HepG2 (cell line): ENCODE measurements around the gene SLC39A10. TPM values are rescaled to one million over a fixed set of nuclear protein-coding genes. Genes with fewer than 3 reads are reported as not detected.

Experiments
- ATF5 ChIP-seq: sonication (generic); formaldehyde crosslinking; IDR thresholded peaks from 2 replicates; pipeline ENCODE4 v1.4.0; 2020; ENCODE audit warnings: mild to moderate bottlenecking, low read depth, missing genetic modification reagents
- FOXJ3 ChIP-seq: sonication (generic); formaldehyde crosslinking; IDR thresholded peaks from 2 replicates; pipeline ENCODE4 v1.4.0; 2020; ENCODE audit warnings: missing genetic modification reagents, mild to moderate bottlenecking, borderline replicate concordance
- GTF2F1 ChIP-seq: fragments of 150-350 bp; IDR thresholded peaks from 2 replicates; pipeline ENCODE4 v1.6.1; 2014; ENCODE audit warnings: low read length
- HNF1A ChIP-seq, 2 experiments: sonication (generic) in 1 of 2; formaldehyde crosslinking in 1 of 2; IDR thresholded peaks; 2 replicates each; pipeline versions ENCODE4 v1.4.0 to v1.6.1; 2016 to 2020; ENCODE audit warnings: borderline replicate concordance in 1 of 2, low read depth in 1 of 2, mild to moderate bottlenecking in 1 of 2, missing genetic modification reagents in 1 of 2
- NFATC3 ChIP-seq: sonication (generic); formaldehyde crosslinking; IDR thresholded peaks from 2 replicates; pipeline ENCODE4 v1.5.1; 2020; ENCODE audit warnings: mild to moderate bottlenecking, missing genetic modification reagents
- RAD21 ChIP-seq: fragments of 450-650 bp; formaldehyde crosslinking; IDR thresholded peaks from 2 replicates; pipeline ENCODE4 v1.5.0; 2020; ENCODE audit warnings: mild to moderate bottlenecking
- SPEN ChIP-seq: sonication (generic); formaldehyde crosslinking; IDR thresholded peaks from 2 replicates; pipeline ENCODE4 v1.5.1; 2020; ENCODE audit warnings: low read depth, mild to moderate bottlenecking, missing genetic modification reagents
- TOE1 ChIP-seq: sonication (generic); formaldehyde crosslinking; IDR thresholded peaks from 2 replicates; pipeline ENCODE4 v1.4.0; 2020; ENCODE audit warnings: mild to moderate bottlenecking, missing genetic modification reagents
- ZNF460 ChIP-seq: sonication (generic); formaldehyde crosslinking; IDR thresholded peaks from 2 replicates; pipeline ENCODE4 v1.5.1; 2020; ENCODE audit warnings: missing genetic modification reagents, mild to moderate bottlenecking, borderline replicate concordance
- ZNF549 ChIP-seq: sonication (generic); formaldehyde crosslinking; IDR thresholded peaks from 2 replicates; pipeline ENCODE4 v1.5.0; 2020; ENCODE audit warnings: missing genetic modification reagents
- ZNF614 ChIP-seq: IDR thresholded peaks from 2 replicates; pipeline ENCODE4 v1.6.1; 2018; ENCODE audit warnings: missing biosample characterization, missing genetic modification reagents, inconsistent platforms, borderline replicate concordance
- ZNF710 ChIP-seq: sonication (generic); formaldehyde crosslinking; IDR thresholded peaks from 2 replicates; pipeline ENCODE4 v1.5.0; 2020; ENCODE audit warnings: mild to moderate bottlenecking, missing genetic modification reagents, borderline replicate concordance
- ZUFSP ChIP-seq: sonication (generic); formaldehyde crosslinking; IDR thresholded peaks from 2 replicates; pipeline ENCODE4 v1.9.0; 2021; ENCODE audit warnings: missing genetic modification reagents, mild to moderate bottlenecking, borderline replicate concordance
- polyA plus RNA-seq, 8 experiments: library from polyadenylated mRNA; depleted of rRNA in 3 of 8; stranded (reverse) in 7 of 8; unstranded in 1 of 8; fragments of >200 nt; fragmentation: Illumina TruSeq in 4 of 8; extraction: Trizol in 4 of 8; gene quantifications; 2 replicates each; pipeline versions ENCODE4 v1.2.1 to v1.2.3, GENCODE V29; 2011 to 2016; ENCODE audit warnings: low read depth in 4 of 8, missing spikeins in 1 of 8, mixed read lengths in 1 of 8; ENCODE audit not compliant: insufficient read depth in 1 of 8
- total RNA-seq, 5 experiments: library from RNA; depleted of rRNA; stranded (reverse); fragments of >200 nt; fragmentation: Illumina TruSeq; extraction: Trizol; gene quantifications; 2 replicates each; pipeline ENCODE4 v1.2.3, GENCODE V29; 2016; ENCODE audit warnings: low read depth in 1 of 5

SLC39A10 gene
- total and polyA plus RNA-seq, 2 of the 13 experiments (the other 11 are each of a cell fraction or from before 2014, with no cell fraction given), result 13.2 to 21.0 TPM

- TF ChIP-seq ZNF710 (no peak), NFATC3 (CRISPR knock-in tag) (no peak), FOXJ3 (no peak), SPEN (no peak; the same call in 1 of the 2 replicates), ZNF614 (CRISPR knock-in tag) (no peak), RAD21 (CRISPR knock-in tag) (no peak), HNF1A (IDR thresholded peaks at IDR 0.05; ENCODE audit: low read depth) (no peak), HNF1A (CRISPR knock-in tag; IDR thresholded peaks at IDR 0.05; ENCODE audit: borderline replicate concordance) (no peak), GTF2F1 (no peak), TOE1 (CRISPR knock-in tag) (no peak), ZUFSP (no peak), ZNF549 (CRISPR knock-in tag) (no peak), ATF5 (no peak), ZNF460 (CRISPR knock-in tag) (no peak)
Measured at GRCh38 chr2:195657634-195658540, 861 bp downstream of the SLC39A10 start (continued).
